RWPE2 (cell line): ENCODE data around the gene CEP89.

Experiments
- ATAC-seq: fragments of 200-7000 bp; cut with Tn5 transposase; 3 replicates; pipeline ENCODE4 v1.9.1; 2021; ENCODE audit warnings: low read depth
- DNase-seq: peaks from one replicate; pipeline ENCODE4 v3.0.0-alpha.2; 2020; ENCODE audit warnings: low spot score
- H3K27ac ChIP-seq: fragments of 450-650 bp; 2 replicates; pipeline ENCODE4 v1.5.1; 2017; ENCODE audit warnings: mild to moderate bottlenecking; ENCODE audit not compliant: poor library complexity, severe bottlenecking
- H3K27me3 ChIP-seq: fragments of 250-450 bp; sonication (Bioruptor Pico); 2 replicates; pipeline ENCODE4 v1.5.1; 2021; ENCODE audit warnings: mild to moderate bottlenecking, moderate library complexity; ENCODE audit not compliant: insufficient read depth, poor library complexity, severe bottlenecking
- H3K36me3 ChIP-seq: fragments of 250-450 bp; sonication (Bioruptor Pico); 2 replicates; pipeline ENCODE4 v1.5.1; 2020; ENCODE audit warnings: low read depth, mild to moderate bottlenecking, moderate library complexity
- H3K4me1 ChIP-seq: fragments of 250-450 bp; sonication (Bioruptor Pico); 2 replicates; pipeline ENCODE4 v1.5.1; 2021; ENCODE audit warnings: mild to moderate bottlenecking, moderate library complexity; ENCODE audit not compliant: insufficient read depth, poor library complexity, severe bottlenecking
- H3K4me3 ChIP-seq: fragments of 250-450 bp; sonication (Bioruptor Pico); 2 replicates; pipeline ENCODE4 v1.5.1; 2021; ENCODE audit warnings: mild to moderate bottlenecking, moderate library complexity; ENCODE audit not compliant: severe bottlenecking
- H3K9me3 ChIP-seq: fragments of 250-450 bp; sonication (Bioruptor Pico); 2 replicates; pipeline ENCODE4 v1.5.1; 2021; ENCODE audit warnings: mild to moderate bottlenecking, moderate library complexity; ENCODE audit not compliant: severe bottlenecking
- TF ChIP-seq, protein P1 (sequence below): fragments of 450-650 bp; IDR thresholded peaks from one replicate; pipeline ENCODE4 v1.5.1; 2017; ENCODE audit warnings: mild to moderate bottlenecking, moderate library complexity; ENCODE audit not compliant: poor library complexity, severe bottlenecking

Gene CEP89

DNA sequence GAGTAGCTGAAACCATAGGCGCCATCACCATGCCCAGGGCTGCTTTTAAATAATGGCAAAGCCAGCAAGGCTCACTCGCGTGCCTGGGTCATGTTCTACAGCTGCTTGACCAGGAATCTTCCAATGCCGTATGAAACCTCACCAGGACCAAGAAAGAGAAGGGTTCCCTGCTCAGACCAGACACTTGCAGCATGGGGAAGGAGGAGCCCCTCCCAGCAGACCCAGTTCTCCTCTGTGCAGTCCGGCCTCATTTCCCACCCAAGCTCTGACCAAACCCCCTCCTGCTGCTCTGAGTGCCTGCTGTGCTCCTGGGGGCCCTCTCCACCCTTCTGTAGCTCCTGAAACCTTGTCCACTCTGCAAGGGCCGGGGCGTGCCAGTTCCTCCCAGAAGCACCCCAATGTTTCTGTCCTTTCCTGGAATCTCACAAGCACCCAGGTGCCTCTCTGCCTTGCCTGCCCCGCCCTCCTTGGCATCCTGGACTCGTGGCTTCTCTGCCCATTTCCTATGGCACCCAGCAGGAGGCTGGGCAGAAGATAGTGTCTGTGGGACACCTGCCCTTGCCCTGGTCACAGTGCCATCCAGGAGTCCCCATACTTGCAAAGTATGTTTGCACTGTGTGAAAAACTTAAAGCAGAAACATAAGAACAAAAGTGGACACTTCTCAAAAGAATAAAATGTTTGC lies 95.4 kb downstream of the CEP89 start:
- no peaks in the 10 kb centered on the region for H3K27me3 ChIP-seq
- H3K4me3 ChIP-seq: no peak overlapping the region
- ATAC-seq (peak; percentile 19; the same call in 1 of the 3 replicates), DNase-seq (no peak)
- H3K36me3 ChIP-seq: no peaks in the 10 kb centered on the region
- TF ChIP-seq, protein P1, sequence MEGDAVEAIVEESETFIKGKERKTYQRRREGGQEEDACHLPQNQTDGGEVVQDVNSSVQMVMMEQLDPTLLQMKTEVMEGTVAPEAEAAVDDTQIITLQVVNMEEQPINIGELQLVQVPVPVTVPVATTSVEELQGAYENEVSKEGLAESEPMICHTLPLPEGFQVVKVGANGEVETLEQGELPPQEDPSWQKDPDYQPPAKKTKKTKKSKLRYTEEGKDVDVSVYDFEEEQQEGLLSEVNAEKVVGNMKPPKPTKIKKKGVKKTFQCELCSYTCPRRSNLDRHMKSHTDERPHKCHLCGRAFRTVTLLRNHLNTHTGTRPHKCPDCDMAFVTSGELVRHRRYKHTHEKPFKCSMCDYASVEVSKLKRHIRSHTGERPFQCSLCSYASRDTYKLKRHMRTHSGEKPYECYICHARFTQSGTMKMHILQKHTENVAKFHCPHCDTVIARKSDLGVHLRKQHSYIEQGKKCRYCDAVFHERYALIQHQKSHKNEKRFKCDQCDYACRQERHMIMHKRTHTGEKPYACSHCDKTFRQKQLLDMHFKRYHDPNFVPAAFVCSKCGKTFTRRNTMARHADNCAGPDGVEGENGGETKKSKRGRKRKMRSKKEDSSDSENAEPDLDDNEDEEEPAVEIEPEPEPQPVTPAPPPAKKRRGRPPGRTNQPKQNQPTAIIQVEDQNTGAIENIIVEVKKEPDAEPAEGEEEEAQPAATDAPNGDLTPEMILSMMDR: no peak
- no peaks in the 10 kb centered on the region for H3K9me3 ChIP-seq
- no peak overlapping the region for H3K27ac ChIP-seq
- H3K4me1 ChIP-seq: no peaks in the 10 kb centered on the region

DNA sequence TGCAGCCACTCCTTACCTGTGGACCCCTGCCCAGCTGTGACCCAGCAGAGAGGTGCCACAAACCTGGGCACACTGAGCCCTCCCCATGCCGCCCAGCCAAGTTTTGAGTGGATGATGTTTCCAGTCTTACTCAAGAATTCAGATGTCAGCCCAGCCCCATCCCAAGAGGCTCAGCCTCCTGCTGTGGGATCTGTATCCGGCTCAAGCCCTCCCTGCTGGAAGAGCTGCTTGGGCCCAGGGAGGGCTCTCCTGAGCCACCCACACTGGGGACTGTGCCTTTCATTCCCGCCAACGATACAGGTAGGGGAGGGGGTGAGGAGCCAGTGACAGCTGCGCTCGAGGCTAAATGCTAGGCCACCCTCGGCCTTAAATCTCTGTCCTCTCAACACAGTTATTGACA lies 96.3 kb downstream of the CEP89 start:
- TF ChIP-seq, protein P1: no peak

GRCh38 chr19:32874605-32875004 lies 97.2 kb downstream of the CEP89 start:
- Histone ChIP-seq H3K27me3 (no peaks in the 10 kb centered on the region), H3K9me3 (no peaks in the 10 kb centered on the region), H3K27ac (no peak overlapping the region), H3K4me3 (no peak overlapping the region), H3K36me3 (no peaks in the 10 kb centered on the region), H3K4me1 (no peaks in the 10 kb centered on the region)
- DNase-seq: no peak
- no peak for ATAC-seq
- TF ChIP-seq, protein P1: no peak

More for the DNA sequence above, 96.3 kb downstream of the CEP89 start:
- no peak for ATAC-seq
- no peaks in the 10 kb centered on the region for H3K36me3 ChIP-seq
- no peaks in the 10 kb centered on the region for H3K27me3 ChIP-seq
- no peaks in the 10 kb centered on the region for H3K9me3 ChIP-seq
- H3K27ac ChIP-seq: no peak overlapping the region
- no peak overlapping the region for H3K4me3 ChIP-seq
- no peak for DNase-seq
- no peaks in the 10 kb centered on the region for H3K4me1 ChIP-seq

DNA sequence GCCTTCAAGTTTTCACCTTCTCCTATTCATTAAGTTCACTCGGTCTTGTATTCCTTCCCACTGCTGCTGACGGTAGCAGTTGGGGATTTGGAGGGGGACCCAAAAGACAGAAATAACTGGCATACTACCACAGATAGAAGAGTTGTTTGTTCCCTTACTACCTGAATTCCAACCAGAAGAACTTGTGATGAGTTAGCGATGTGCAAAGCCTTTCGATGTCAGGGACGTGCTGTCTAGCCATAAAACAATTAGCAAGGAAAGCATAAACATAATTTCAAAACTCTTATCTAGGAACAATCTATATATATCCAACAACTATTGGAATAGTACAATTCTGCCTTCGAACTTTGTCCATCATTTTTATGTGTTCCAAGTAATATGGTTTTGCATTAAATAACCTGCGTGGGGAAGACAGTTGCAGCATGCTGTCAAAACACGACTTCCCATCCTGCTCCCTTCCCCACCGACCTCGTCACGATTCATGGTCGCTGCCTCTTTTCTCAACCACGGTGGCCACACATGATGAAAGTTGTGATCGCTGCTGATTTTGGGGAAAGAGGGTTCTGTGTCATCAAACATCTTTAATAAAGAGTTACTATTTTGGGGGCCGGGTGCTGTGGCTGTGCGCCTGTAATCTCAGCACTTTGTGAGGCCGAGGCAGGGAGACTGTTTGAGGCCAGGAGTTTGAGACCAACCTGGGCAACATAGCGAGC lies 98.4 kb downstream of the CEP89 start:
- H3K36me3 ChIP-seq: no peaks in the 10 kb centered on the region
- no peaks in the 10 kb centered on the region for H3K27me3 ChIP-seq
- no peaks in the 10 kb centered on the region for H3K9me3 ChIP-seq
- DNase-seq (no peak), ATAC-seq (no peak)
- no peak overlapping the region for H3K4me3 ChIP-seq
- TF ChIP-seq, protein P1: no peak
- no peak overlapping the region for H3K27ac ChIP-seq
- no peaks in the 10 kb centered on the region for H3K4me1 ChIP-seq

DNA sequence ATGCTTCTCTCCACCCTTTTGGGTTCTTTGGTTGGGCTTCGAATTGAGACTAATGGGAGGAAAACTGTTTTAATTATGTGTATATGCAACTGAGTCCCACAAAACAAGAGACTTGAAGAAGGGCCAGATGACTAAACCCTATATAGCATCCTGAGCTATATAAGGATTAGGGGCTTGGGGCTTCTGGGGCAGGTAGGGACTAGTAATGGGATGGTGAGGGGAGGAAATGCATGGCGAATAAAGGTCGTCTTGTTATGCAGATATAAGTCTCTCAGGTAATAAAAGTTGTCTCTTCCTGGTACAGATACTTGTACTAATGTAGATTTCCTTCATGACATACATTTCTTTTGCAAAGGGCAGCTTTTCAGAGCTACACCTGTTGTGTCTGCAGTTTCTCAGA lies 99.4 kb downstream of the CEP89 start:
- no peaks in the 10 kb centered on the region for H3K36me3 ChIP-seq
- TF ChIP-seq, protein P1: no peak
- ATAC-seq: no peak
- no peaks in the 10 kb centered on the region for H3K4me1 ChIP-seq
- no peaks in the 10 kb centered on the region for H3K9me3 ChIP-seq
- H3K4me3 ChIP-seq: no peak overlapping the region
- H3K27me3 ChIP-seq: no peaks in the 10 kb centered on the region
- DNase-seq: no peak
- H3K27ac ChIP-seq: no peak overlapping the region
